ENCODE data around the gene TIMM23.
"Not testable (repeated sequence)": the region's sequence is repeated elsewhere in the genome, so short reads cannot be mapped to it uniquely, and the experiment has no call there.

Gene TIMM23

GRCh38 chr10:45997994-45998763 is 25.9 kb downstream of the TIMM23 start:
- no peak for DNase-seq

- not testable (repeated sequence) for DNase-seq
Measured at GRCh38 chr10:45999955-46000354, 27.7 kb downstream of the TIMM23 start.

DNA sequence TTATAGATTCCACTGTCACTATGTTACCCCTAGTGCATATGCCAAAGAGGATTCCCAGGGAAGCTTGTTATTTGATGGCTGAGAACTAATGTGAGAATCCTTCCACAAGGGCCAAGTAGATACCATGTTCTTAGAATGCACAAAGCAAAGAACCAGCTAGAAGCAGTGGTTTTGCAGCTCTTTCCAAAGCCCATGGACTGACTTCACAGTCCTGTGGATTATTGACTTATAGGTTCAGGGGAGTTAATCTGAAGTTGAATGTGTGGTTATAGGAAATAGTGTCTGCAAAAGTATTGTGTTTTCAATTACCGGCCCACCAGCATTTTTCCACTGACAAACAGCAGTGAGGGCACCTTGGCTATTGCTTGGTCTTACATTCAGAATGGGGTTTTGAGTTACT is 28.2 kb downstream of the TIMM23 start:
- DNase-seq, result no peak

GRCh38 chr10:46001187-46001756 is 29.0 kb downstream of the TIMM23 start:
- DNase-seq, result no peak

DNA sequence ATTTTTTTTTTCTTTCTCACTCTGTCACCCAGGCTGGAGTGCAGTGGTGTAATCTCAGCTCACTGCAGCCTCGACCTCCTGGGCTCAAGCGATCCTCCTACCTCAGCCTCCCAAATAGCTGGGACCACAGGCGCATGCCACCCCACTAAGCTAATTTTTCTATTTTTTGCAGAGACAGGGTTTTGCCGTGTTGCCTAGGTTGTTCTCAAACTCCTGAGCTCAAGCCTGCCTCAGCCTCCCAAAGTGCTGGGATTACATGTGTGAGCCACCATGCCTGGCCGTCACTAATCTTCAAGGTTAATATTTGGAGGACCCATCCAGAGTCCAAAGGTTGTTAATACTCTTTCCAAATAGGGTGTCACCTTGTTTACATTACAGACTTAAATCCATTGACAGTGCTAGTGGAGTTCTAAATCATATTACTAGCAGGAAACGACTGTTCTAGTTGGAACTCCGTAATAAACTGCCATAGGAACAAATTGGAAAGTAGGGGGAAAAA is 29.9 kb downstream of the TIMM23 start:
- DNase-seq, result not testable (repeated sequence)

GRCh38 chr10:46002916-46003693 is 30.8 kb downstream of the TIMM23 start:
- no peak for DNase-seq

DNA sequence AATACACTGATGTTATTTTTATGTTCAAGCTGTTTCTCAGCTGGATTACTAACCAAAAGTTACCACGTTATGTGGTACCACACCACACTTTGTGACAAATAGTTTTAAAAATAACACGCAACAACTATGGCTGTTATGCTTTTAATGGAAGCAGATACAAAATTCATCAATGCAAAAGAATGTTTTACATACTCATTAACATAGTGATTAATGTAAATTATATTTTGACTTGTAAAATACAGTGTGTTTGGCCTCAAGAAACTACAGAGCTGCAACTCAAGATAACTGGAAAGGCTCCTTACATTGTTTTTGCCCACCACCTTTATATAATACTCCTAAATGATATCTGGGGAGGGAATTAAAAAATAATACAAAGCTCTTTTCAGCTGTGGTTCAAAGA is 32.7 kb downstream of the TIMM23 start:
- DNase-seq, result no peak

DNA sequence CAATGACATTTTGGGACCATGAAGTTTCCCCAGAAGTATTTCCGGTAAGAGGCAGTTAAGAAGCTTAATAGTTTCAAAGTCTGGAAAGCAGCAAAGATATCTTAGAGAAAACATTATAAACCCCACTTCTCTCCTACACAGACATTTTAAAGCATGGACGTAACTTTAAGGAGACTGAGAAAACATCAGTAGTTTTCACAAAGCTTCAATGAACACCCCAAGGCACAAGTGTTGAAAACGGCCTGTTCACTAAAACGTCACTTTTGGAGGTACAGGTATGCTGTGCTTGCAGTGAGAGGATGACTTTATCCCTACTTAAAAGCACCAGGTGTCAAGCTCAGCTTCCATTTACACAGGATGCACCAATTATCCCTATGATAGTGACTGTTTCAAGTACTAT is 33.1 kb downstream of the TIMM23 start:
- DNase-seq, result no peak

- no peak for DNase-seq
Measured at GRCh38 chr10:46006219-46006618, 33.9 kb downstream of the TIMM23 start.

- no peak for DNase-seq
Measured at GRCh38 chr10:46012746-46013145, 40.5 kb downstream of the TIMM23 start.

DNA sequence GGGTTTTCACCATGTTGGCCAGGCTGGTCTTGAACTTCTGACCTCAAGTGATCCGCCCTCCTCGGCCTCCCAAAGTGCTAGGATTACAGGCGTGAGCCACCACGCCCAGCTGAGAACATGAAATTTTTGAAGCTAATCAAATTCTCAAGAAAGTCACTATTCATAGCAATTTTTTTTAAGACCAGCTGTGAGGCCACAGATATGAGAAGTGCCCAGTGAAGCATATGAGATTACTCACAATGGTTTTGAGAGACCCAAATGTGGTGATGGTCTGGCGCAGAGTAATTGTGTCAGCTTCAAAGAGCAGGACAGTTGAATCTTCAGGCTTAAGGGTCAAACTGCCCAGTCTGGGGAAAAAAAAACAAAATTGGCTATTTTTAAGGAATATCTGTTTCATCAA is 41.9 kb downstream of the TIMM23 start:
- no peak for DNase-seq

DNA sequence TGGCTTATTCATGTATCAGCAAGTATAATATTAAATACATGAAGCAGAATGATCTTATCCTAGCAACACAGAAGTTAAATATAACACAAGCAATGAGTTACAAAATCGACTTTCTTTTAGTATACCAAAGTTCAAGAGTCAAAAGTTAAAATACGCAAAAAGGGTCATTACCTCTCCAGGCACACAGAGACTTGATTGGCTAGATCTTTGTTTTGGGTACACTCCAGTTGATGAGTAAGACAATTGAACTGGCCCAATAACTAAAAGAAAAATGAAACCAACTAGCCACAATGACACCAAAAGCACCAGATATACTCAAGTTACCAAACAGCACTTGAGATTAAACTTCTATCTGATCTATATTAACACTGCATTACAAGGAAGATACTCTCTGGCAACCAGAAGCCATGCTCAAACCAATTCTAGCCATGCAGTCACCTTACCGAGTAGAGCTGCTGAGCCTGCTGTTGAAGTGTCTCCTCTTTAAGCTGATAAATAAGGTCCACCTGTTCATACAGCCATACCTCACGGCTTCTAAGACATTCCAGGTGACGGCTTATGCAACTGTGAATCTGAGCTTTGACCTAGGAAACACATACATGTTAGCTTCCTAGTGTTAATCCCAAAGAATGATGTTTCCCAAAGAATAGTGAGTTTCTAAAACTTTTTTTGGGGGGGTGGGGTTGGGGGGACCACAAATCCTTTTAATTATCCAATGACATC is 42.6 kb downstream of the TIMM23 start:
- DNase-seq, result no peak

GRCh38 chr10:46016190-46016589 is 43.9 kb downstream of the TIMM23 start:
- DNase-seq, result no peak

DNA sequence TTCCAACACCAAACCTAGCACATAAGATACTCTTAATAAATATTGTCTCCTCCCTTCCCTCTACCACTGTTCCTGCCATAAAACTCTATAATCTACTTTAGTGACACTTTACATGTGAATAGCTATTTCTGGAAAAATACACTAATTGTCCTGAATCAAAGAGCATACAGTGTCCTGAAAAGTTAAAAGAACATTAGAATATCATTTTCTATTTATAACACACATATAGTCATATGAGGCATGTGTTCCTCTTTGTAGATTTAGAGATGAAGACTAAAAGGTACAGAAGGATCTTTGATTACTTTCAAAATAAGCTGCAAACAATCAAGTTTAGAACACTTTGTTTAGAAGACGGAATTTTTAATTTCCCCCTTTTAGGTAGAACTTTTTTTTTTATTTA is 44.5 kb downstream of the TIMM23 start:
- DNase-seq, result no peak

- no peak for DNase-seq
Measured at GRCh38 chr10:46017733-46018132, 45.4 kb downstream of the TIMM23 start.

DNA sequence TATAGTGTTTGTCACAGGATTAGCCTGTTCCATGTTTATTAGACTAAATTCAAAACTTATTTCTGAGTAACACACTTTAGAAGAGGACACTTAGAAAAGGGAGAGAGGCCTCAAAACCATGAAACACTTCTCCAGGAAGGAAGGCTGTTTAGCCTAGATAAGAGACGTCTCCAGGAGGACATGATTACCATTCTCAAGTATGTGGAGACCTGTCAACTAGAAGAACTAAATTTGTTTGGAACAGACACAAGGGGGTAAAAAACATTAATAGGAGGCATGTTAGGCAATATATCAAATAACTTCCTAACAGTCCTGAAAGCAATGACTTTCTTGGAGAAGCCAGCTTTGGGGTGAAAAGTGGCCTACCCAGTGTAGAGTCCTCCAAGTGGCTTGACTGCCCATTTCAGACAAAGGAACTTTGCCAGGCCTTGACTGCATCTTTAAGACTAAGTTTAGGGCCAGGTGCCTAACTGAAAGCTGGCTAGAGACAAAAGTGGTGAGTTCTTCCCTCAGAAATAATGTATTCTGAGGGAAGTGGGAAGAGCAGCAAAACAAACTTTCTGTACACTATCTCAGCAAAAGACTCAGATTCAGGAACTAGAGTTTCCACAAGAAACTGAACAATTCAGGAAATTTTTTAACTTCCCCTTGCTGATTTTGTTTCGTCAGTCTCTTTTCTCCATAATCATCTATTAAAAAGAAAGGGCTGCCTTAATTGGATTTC is 46.3 kb downstream of the TIMM23 start:
- no peak for DNase-seq

- no peak for DNase-seq
Measured at GRCh38 chr10:46019177-46019528, 46.9 kb downstream of the TIMM23 start.

GRCh38 chr10:46019569-46020343 is 47.5 kb downstream of the TIMM23 start:
- peak; percentile 16 for DNase-seq

DNA sequence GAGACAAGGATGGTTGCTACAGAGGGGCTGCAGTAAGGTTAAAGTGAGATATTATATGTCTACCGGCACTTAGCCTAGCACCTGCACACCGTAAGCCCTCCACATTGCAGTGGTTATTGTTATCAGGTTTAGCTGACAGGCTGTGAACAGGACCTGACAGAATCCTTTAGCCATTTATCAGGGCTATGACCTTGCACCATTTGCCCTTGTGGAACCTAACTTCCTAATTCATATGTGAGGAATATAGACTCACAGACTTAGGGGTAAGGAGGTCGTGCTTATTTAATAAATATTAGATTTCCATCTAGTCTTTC is 48.0 kb downstream of the TIMM23 start:
- DNase-seq, result no peak

GRCh38 chr10:46022978-46023702 is 50.9 kb downstream of the TIMM23 start:
- DNase-seq, result peak; percentile 84

- no peak for DNase-seq
Measured at GRCh38 chr10:46024948-46025347, 52.7 kb downstream of the TIMM23 start.

Measured in CD4-positive, alpha-beta T cell treated with Interleukin-17A for 1 hour (primary cell).